Gastroesophageal sphincter (tissue), 4 donors: ENCODE results near the gene PLK3. TPM values are rescaled to one million over a fixed set of nuclear protein-coding genes. Genes with fewer than 3 reads are reported as not detected.

ENCODE experiments used
- ATAC-seq: fragments of 150-250 bp; one replicate; pipeline ENCODE4 v1.9.1; 2016; ENCODE audit warnings: mild to moderate bottlenecking, moderate library complexity
- H3K27ac ChIP-seq, 4 donors: fragments of 200-600 bp; sonication (generic) in 3 of 4; 1 replicate in 3 of 4; 2 replicates in 1 of 4; pipeline ENCODE4 v1.5.1; 2016 to 2019
- H3K27me3 ChIP-seq: fragments of 200-600 bp; sonication (generic); one replicate; pipeline ENCODE4 v1.5.1; 2019
- H3K36me3 ChIP-seq, 2 donors: fragments of 200-600 bp; sonication (generic); one replicate each; pipeline ENCODE4 v1.5.1; 2019; ENCODE audit warnings: control low read depth in 1 of 2
- H3K4me1 ChIP-seq, 3 donors: fragments of 200-600 bp; sonication (generic); 1 replicate in 2 of 3; 2 replicates in 1 of 3; pipeline ENCODE4 v1.5.1; 2016 to 2019; ENCODE audit warnings: control low read depth in 2 of 3
- H3K4me3 ChIP-seq, 2 donors: fragments of 200-600 bp; sonication (generic); one replicate each; pipeline ENCODE4 v1.5.1; 2019; ENCODE audit warnings: mild to moderate bottlenecking in 1 of 2, moderate library complexity in 1 of 2
- H3K9me3 ChIP-seq, 3 donors: fragments of 200-600 bp; sonication (generic); one replicate each; pipeline ENCODE4 v1.5.1; 2017 to 2019; ENCODE audit warnings: control low read depth in 2 of 3
- CTCF ChIP-seq, 4 experiments: fragments of 200-600 bp in 2 of 4; fragments of 450-650 bp in 2 of 4; sonication (generic) in 1 of 4; IDR thresholded peaks; one replicate each; pipeline ENCODE4 v1.5.1; 2017 to 2019; ENCODE audit warnings: antibody characterized with exemption in 4 of 4, mild to moderate bottlenecking in 2 of 4, moderate library complexity in 2 of 4
- EP300 ChIP-seq: sonication (generic); formaldehyde crosslinking; IDR thresholded peaks from one replicate; pipeline ENCODE4 v1.6.1; 2017; ENCODE audit warnings: antibody characterized with exemption, mild to moderate bottlenecking
- POLR2A ChIP-seq, 2 donors: fragments of 450-650 bp; IDR thresholded peaks; one replicate each; pipeline ENCODE4 v1.6.1; 2017; ENCODE audit warnings: antibody characterized with exemption in 2 of 2, mild to moderate bottlenecking in 2 of 2, moderate library complexity in 1 of 2
- POLR2AphosphoS5 ChIP-seq: sonication (generic); formaldehyde crosslinking; IDR thresholded peaks from one replicate; pipeline ENCODE4 v1.6.1; 2017; ENCODE audit warnings: antibody characterized with exemption
- WGBS, 2 donors: methylation state at CpG; one replicate each; pipeline ENCODE4 v1.1.5; 2018; ENCODE audit warnings: low coverage in 1 of 2; 5-methylcytosine and 5-hydroxymethylcytosine counted together
- total RNA-seq, 4 donors: library from RNA; depleted of rRNA; stranded (reverse); fragments of >200 nt; gene quantifications; one replicate each; pipeline ENCODE4 v1.1.0, GENCODE V29; 2016

PLK3 gene
- total RNA-seq, 4 donors from 2014 or later = 9.4 to 31.2 (median 12.0) TPM

- Histone ChIP-seq H3K9me3 (no peaks in the 10 kb centered on the region), H3K36me3 (peaks cover 0 to 28% of the 10 kb centered on the region in 2 donors), H3K4me3 (no peak overlapping the region), H3K27ac (no peak overlapping the region), H3K4me1 (peaks cover 0 to 4% (median 0%) of the 10 kb centered on the region in 3 donors), H3K27me3 (no peaks in the 10 kb centered on the region)
- no peak for ATAC-seq
- TF ChIP-seq EP300 (no peak), POLR2AphosphoS5 (no peak)
- 74 to 100% methylated on average over 2 to 3 of the region's 12 CpGs for WGBS, 2 donors
Observed at GRCh38 chr1:44829506-44830384, 29.6 kb downstream of the PLK3 start.

- peaks cover 0 to 25% of the 10 kb centered on the region in 2 donors for H3K36me3 ChIP-seq
- no peaks in the 10 kb centered on the region for H3K9me3 ChIP-seq
- peaks cover 0 to 9% (median 0%) of the 10 kb centered on the region in 3 donors for H3K4me1 ChIP-seq
- 60 to 100% methylated on average over 1 to 2 of the region's 10 CpGs for WGBS, 2 donors
- no peak overlapping the region for H3K27ac ChIP-seq
- ATAC-seq = no peak
- no peak for TF ChIP-seq CTCF (IDR thresholded peaks at IDR 0.05)
- TF ChIP-seq POLR2AphosphoS5 = no peak
- no peak for TF ChIP-seq EP300
- no peak for TF ChIP-seq POLR2A (IDR thresholded peaks at IDR 0.05)
- H3K27me3 ChIP-seq = no peaks in the 10 kb centered on the region
- no peak overlapping the region for H3K4me3 ChIP-seq
Observed at GRCh38 chr1:44830900-44831304, 30.7 kb downstream of the PLK3 start.

GRCh38 chr1:44831516-44831915 is 31.3 kb downstream of the PLK3 start:
- H3K36me3 ChIP-seq = peaks cover 0 to 19% of the 10 kb centered on the region in 2 donors
- no peaks in the 10 kb centered on the region for H3K27me3 ChIP-seq
- H3K27ac ChIP-seq = no peak overlapping the region
- TF ChIP-seq CTCF (IDR thresholded peaks at IDR 0.05) = no peak
- TF ChIP-seq POLR2AphosphoS5 = no peak
- no peak for TF ChIP-seq POLR2A (IDR thresholded peaks at IDR 0.05)
- no peak for TF ChIP-seq EP300
- no peaks in the 10 kb centered on the region for H3K9me3 ChIP-seq
- WGBS, 2 donors = no CpG with 5 or more reads among the region's 9 CpGs
- H3K4me1 ChIP-seq = peaks cover 0 to 14% (median 0%) of the 10 kb centered on the region in 3 donors
- no peak for ATAC-seq
- H3K4me3 ChIP-seq = no peak overlapping the region

- H3K9me3 ChIP-seq = no peaks in the 10 kb centered on the region
- H3K36me3 ChIP-seq = peaks cover 0 to 12% of the 10 kb centered on the region in 2 donors
- no peak for ATAC-seq
- TF ChIP-seq CTCF (IDR thresholded peaks at IDR 0.05) (no peak), POLR2A (IDR thresholded peaks at IDR 0.05) (no peak), EP300 (no peak), POLR2AphosphoS5 (no peak)
- peaks cover 0 to 10% (median 0%) of the 10 kb centered on the region in 3 donors for H3K4me1 ChIP-seq
- no peaks in the 10 kb centered on the region for H3K27me3 ChIP-seq
- 84% methylated on average over 2 of the region's 13 CpGs; no CpG with 5 or more reads in 1 of the 2 donors for WGBS, 2 donors
- H3K4me3 ChIP-seq = no peak overlapping the region
- H3K27ac ChIP-seq = no peak overlapping the region
Observed at GRCh38 chr1:44832056-44832705, 32.0 kb downstream of the PLK3 start.

GRCh38 chr1:44834328-44834727 is 34.2 kb downstream of the PLK3 start:
- 40 to 80% methylated on average over 1 of the region's 7 CpGs for WGBS, 2 donors
- TF ChIP-seq CTCF (IDR thresholded peaks at IDR 0.05) (no peak), POLR2A (IDR thresholded peaks at IDR 0.05) (no peak), POLR2AphosphoS5 (no peak), EP300 (no peak)
- H3K36me3 ChIP-seq = no peaks in the 10 kb centered on the region
- H3K9me3 ChIP-seq = no peaks in the 10 kb centered on the region
- H3K4me1 ChIP-seq = peaks cover 0 to 10% (median 0%) of the 10 kb centered on the region in 3 donors
- H3K27ac ChIP-seq = no peak overlapping the region
- H3K27me3 ChIP-seq = no peaks in the 10 kb centered on the region
- ATAC-seq = no peak
- H3K4me3 ChIP-seq = no peak overlapping the region
